DLD1 (cell line): ENCODE data around the gene CEP152.

Experiments
- in situ Hi-C: cut with HindIII; loops from 2 replicates; pipeline ENCODE4 v1.10.0; 2017; ENCODE audit warnings: low sequenced_read_pairs

CEP152 gene

GRCh38 chr15:48777645-48778330 is 33.1 kb downstream of the CEP152 start:
- in situ Hi-C loops: no loop called here

DNA sequence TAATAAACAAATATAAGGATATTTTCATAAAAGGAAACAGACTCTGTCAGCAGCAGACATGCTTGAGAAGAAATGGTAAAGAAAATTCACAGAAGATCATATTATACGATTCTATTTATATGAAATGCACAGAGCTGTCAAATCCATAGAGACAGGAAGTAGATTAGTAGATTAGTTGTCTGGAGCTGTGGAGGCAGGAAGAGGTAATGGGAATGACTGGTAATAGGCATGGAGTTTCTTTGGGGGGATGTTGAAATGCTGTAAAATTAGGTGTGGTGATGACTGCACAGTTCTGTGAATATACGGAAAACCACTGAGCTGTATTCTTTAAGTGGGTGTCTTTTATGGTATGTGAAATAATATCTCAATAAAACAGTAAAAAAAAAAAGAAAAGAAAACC is 35.3 kb downstream of the CEP152 start:
- in situ Hi-C loops: no loop called here

- in situ Hi-C loops: no loop called here
Measured at GRCh38 chr15:48774484-48774883, 36.4 kb downstream of the CEP152 start.

GRCh38 chr15:48766196-48766595 is 44.7 kb downstream of the CEP152 start:
- in situ Hi-C loops: no loop called here

- in situ Hi-C loops: no loop called here
Measured at GRCh38 chr15:48765022-48765421, 45.8 kb downstream of the CEP152 start.

- in situ Hi-C loops: no loop called here
Measured at GRCh38 chr15:48761393-48762158, 49.3 kb downstream of the CEP152 start.

DNA sequence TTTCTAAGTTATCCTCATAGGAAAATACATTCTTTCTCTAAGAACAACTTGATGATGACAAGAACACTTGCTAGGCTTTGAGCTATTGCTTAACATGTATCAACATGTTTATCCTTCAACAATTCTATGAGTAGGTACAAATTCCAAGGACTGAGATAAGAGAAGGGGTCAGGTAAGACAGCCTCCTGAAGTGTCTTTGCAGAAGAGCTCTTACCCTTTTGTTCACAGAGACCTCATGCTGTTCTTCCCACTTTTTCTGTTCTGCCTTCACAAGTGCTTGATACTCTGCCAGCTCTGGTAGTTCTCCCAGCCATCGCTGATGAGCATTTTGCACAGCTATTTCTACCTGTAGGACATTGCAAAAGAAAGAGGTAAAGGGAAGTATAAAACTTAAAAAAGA is 50.9 kb downstream of the CEP152 start:
- in situ Hi-C loops: no loop called here

DNA sequence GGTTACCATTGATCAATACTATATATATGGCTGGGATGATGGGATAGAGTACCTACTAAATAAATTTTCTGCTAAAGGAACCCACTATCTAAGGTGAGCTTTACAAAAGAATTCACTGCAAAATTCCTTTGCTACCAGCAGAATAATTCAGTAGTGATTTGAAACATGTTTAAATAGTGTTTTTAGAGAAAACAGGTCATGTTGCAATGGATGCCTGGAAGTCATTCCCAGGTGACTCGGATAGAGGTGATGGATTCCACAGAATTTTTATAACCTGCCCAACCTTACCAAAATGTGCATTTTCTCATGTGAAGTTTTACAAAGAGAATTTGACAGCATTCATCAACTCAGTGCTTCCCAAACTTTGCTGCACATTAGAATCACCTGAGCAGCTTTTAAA is 53.2 kb downstream of the CEP152 start:
- in situ Hi-C loops: no loop called here

- in situ Hi-C loops: no loop called here
Measured at GRCh38 chr15:48754011-48754410, 56.9 kb downstream of the CEP152 start.

DNA sequence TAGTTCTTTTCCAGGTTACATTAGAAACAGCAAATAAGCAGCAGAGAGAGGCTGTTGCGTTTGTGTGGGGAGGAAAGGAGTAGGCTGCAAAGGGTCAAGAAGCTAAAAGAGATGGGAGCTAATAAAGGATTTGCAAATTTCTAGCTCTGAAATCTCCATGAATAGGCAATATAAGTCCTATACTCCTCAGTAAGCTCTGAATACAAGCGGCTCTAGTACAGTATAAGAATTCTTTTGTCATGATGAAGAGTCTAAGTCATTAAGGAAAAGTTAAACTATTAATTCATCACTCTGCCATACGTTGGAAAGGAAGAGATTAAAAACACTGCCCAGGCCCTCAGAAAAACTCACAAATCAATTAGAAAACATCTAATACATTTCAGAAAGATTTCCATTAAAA is 59.3 kb downstream of the CEP152 start:
- in situ Hi-C loops: no loop called here

GRCh38 chr15:48748535-48748934 is 62.3 kb downstream of the CEP152 start:
- in situ Hi-C loops: no loop called here

GRCh38 chr15:48733615-48734014 is 77.3 kb downstream of the CEP152 start:
- in situ Hi-C loops: no loop called here

- in situ Hi-C loops: no loop called here
Measured at GRCh38 chr15:48730506-48730905, 80.4 kb downstream of the CEP152 start.

DNA sequence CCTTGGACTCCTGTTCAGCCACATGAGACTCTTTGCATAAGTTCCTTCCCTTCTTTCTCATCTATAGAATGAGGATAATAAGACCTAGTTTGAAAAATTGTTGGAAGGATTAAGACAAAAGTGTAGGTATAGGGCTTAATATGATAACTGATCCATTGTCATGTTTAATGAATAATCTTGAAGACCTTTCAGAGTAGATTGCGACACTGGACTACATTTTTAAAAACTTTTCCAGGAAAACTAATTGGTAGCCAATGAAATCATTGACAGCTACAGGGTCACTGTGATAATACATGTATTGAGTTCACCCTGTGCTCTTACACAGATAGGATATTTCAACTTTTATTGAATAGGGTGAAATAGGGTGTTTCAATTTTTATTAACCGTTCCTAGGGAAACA is 86.9 kb downstream of the CEP152 start:
- in situ Hi-C loops: no loop called here

DNA sequence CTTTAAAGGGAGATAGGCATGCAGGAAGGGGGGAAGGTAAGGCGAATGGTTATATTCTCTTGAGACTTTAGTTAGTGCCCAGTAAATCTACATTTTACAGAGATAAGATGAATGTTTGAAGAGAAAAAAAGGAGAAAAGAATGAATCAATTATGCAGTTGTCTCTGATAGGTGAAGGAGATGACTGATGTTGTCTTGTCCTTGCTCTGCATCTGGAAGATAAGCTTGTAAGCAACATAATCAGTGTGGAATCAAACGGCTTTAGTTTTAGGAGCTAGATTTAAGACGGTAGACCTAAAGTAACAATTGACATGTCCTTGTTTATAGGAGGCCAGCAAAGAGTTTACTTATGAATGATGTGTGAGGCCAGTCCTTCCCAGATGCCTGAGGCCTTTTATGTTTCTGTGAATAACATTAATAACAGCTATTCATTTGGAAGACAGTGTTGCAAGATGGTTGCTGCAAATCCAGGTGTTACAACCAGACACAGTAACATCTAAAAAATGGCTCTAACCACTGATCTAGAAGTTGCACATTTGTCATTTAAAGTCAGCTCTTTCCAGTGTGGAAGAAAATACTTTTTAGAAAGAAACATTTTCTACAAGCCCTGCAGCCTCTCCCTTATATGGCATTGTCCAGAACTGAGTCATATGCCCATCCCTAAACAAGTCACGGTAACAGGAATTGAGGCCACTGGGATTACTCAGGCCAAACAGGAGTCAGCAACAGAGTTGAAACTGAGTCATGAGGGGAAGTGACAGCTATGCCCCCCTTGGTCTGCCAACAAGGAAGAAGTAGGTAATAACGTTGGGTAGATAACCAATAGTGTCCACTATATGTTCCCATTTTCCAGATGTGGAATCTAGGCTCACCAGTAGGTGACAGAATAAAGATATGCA is 87.9 kb downstream of the CEP152 start:
- in situ Hi-C loops: no loop called here

DNA sequence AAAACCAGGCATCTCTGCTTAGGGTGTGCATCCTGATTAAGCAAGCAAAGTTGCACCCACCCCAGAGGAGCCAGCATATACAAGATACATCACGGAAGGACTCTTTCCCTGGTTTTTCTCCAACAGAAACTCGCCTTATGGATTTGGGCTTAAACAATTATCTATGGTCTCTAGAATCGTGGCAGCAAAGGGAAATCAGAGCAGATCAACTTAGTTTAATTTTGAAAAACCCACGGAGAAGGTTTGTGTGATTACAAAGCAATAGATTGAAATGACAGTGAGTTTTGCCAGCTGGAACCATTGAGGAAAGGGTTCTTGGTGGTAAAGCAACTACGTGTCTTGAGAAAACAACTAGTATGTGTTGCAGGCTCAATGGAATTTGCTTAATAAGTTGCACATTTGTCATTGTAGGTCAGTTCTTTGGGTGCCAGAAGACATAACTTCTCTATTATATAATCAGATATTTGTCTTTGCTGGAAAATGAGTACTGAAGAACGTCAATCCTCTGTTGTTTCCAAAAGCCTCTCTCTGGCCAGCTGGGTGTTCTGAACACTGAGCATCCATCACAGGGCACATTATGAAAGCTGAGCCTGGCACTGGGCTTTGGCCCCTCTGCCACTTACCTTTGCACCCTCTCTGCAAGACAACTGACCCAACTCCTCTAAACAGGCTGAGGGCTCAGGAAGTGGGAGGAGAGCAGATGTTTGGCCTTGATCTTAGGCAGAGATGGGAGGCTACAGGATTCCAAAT is 89.6 kb downstream of the CEP152 start:
- in situ Hi-C loops: no loop called here

DNA sequence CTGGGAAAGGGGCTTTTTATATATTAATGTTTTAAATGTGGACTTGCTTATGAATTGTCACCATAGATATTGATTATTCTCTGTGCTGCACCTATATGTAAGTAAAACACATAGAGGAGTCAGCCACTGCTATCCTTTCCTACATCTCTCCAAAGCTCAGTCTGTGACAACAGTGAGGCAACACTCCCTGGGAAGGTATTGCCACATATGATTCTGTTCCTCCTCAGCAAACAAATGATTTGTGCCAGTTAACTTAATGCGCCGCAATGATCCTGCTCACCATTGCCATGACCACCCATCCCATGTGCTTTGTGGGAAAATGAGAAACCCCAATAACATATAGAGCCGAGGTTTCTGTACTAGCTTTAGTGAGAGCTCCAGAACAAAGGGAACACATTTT is 90.2 kb downstream of the CEP152 start:
- in situ Hi-C loops: no loop called here

DNA sequence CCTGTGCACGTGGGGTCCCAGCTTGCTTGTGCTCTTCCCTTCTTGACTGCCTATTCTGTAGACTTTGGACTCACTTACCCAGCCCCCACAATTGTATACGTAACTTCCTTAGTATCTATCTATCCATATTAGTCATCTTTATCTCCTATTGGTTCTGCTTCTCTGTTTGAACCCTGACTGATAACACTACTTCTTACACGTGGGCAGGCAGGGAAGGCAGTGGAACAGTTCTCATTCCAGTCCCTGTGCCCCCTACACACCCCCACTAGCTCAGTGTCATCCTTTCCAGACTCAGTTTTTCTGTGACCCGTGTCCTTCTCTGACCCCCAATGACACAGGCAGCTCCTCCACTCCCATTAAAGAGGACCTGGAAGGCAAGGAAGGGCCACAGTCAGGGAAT is 91.2 kb downstream of the CEP152 start:
- in situ Hi-C loops: no loop called here

GRCh38 chr15:48718646-48719045 is 92.2 kb downstream of the CEP152 start:
- in situ Hi-C loops: no loop called here

- in situ Hi-C loops: no loop called here
Measured at GRCh38 chr15:48717458-48717857, 93.4 kb downstream of the CEP152 start.

DNA sequence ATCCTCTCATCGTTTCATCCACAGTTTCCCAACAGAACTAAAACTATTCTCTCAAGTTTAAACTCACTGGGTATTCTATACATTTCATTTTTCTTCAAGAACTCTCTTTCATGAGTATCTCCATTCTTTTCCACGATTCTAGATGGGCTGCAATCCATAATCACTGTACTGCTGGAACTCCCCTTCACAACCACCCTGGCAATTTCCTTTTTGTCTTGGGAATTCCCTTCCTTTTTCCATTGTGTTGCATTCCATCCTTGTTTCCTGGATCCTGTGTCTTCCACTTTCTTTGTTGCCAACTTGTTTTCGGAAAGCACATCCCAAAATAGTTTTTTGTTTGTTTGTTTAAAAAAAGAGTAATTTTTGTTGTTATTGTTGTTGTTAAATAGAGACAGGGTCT is 98.3 kb downstream of the CEP152 start:
- in situ Hi-C loops: no loop called here
